ENCODE measurements around the gene GPX6.
"Not testable (repeated sequence)": the region's sequence is repeated elsewhere in the genome, so short reads cannot be mapped to it uniquely, and the experiment has no call there.

GPX6 gene

GRCh38 chr6:28485482-28485881 lies 30.1 kb downstream of the GPX6 start:
- DNase-seq (ENCODE audit: low read depth in 2 of 2): no peak

GRCh38 chr6:28480253-28480932 lies 35.2 kb downstream of the GPX6 start:
- no peak for DNase-seq (ENCODE audit: low read depth in 2 of 2)

GRCh38 chr6:28478518-28478917 lies 37.1 kb downstream of the GPX6 start:
- no peak for DNase-seq (ENCODE audit: low read depth in 2 of 2)

GRCh38 chr6:28474441-28475219 lies 41.0 kb downstream of the GPX6 start:
- no peak for DNase-seq (ENCODE audit: low read depth in 2 of 2)

- not testable (repeated sequence) for DNase-seq (ENCODE audit: low read depth in 2 of 2)
Measured at GRCh38 chr6:28469153-28469745, 46.3 kb downstream of the GPX6 start.

- no peak for DNase-seq (ENCODE audit: low read depth in 2 of 2)
Measured at GRCh38 chr6:28468056-28468455, 47.5 kb downstream of the GPX6 start.

- no peak for DNase-seq (ENCODE audit: low read depth in 2 of 2)
Measured at GRCh38 chr6:28462401-28462800, 53.2 kb downstream of the GPX6 start.

GRCh38 chr6:28458568-28458967 lies 57.0 kb downstream of the GPX6 start:
- DNase-seq (ENCODE audit: low read depth in 2 of 2): no peak

Data from stimulated activated CD4-positive, alpha-beta T cell treated with anti-CD3 and anti-CD28 coated beads, Interleukin-12 subunit alpha, Interleukin-12 subunit beta, amount 100 ng/mL, for 24 hours (primary cell).